ENCODE measurements around the gene TWNK. TPM values are rescaled to one million over a fixed set of nuclear protein-coding genes. Genes with fewer than 3 reads are reported as not detected.
A peak's percentile ranks its signal among the peaks of the same experiment; 100 is the strongest.

Gene TWNK
- total and polyA plus RNA-seq, 11 donors: 4.7 to 9.5 (median 5.8) TPM

- ATAC-seq (no peak), DNase-seq (peak in 1 of 5 donors; percentile 12)
- TF ChIP-seq POLR2A (IDR thresholded peaks at IDR 0.05): no peak
- no peak for TF ChIP-seq CTCF (IDR thresholded peaks at IDR 0.05)
- Histone ChIP-seq H3K36me3 (peaks cover 0 to 55% (median 39%) of the 10 kb centered on the region in 9 donors), H3K4me1 (no peaks in the 10 kb centered on the region), H3K9me3 (no peaks in the 10 kb centered on the region), H3K27me3 (no peaks in the 10 kb centered on the region), H3K27ac (no peak overlapping the region), H3K4me3 (no peak overlapping the region)
- intact Hi-C loops (cut with DNase I): no loop called here
- 86 to 89% (median 87%) methylated on average over 8 to 13 of the region's 13 CpGs for WGBS, 4 donors
These were observed 9.0 kb upstream of the TWNK start for GRCh38 chr10:100978121-100978900.

DNA sequence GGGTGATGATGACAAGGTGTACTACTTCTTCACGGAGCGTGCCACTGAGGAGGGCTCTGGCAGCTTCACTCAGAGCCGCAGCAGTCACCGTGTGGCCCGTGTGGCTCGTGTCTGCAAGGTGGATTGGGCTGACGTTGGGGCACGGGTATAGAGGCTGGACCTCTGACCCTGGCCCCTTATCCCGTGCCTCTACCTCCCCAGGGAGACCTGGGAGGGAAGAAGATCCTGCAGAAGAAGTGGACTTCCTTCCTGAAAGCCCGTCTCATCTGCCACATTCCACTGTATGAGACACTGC, 8.5 kb upstream of the TWNK start:
- TF ChIP-seq CTCF (IDR thresholded peaks at IDR 0.05): no peak
- no peak for TF ChIP-seq POLR2A (IDR thresholded peaks at IDR 0.05)
- no peak for ATAC-seq
- intact Hi-C loops (cut with DNase I): no loop called here
- H3K9me3 ChIP-seq: no peaks in the 10 kb centered on the region
- no peak overlapping the region for H3K27ac ChIP-seq
- H3K36me3 ChIP-seq: peaks cover 0 to 58% (median 44%) of the 10 kb centered on the region in 9 donors
- no peak overlapping the region for H3K4me3 ChIP-seq
- no peaks in the 10 kb centered on the region for H3K4me1 ChIP-seq
- DNase-seq: peak in 1 of 5 donors; percentile 12
- H3K27me3 ChIP-seq: no peaks in the 10 kb centered on the region
- 84 to 88% (median 86%) methylated on average over 1 to 10 of the region's 10 CpGs for whole genome bisulfite sequencing, 4 donors

GRCh38 chr10:100979791-100980272, 7.5 kb upstream of the TWNK start:
- intact Hi-C loops (cut with DNase I): no loop called here
- DNase-seq (peak in 1 of 5 donors; percentile 13), ATAC-seq (no peak)
- Histone ChIP-seq H3K27ac (no peak overlapping the region), H3K4me3 (no peak overlapping the region), H3K4me1 (no peaks in the 10 kb centered on the region), H3K36me3 (peaks cover 0 to 66% (median 44%) of the 10 kb centered on the region in 9 donors), H3K9me3 (no peaks in the 10 kb centered on the region), H3K27me3 (no peaks in the 10 kb centered on the region)
- 88 to 96% (median 93%) methylated on average over 9 to 16 of the region's 16 CpGs for WGBS, 4 donors
- TF ChIP-seq CTCF (IDR thresholded peaks at IDR 0.05): no peak
- no peak for TF ChIP-seq POLR2A (IDR thresholded peaks at IDR 0.05)

DNA sequence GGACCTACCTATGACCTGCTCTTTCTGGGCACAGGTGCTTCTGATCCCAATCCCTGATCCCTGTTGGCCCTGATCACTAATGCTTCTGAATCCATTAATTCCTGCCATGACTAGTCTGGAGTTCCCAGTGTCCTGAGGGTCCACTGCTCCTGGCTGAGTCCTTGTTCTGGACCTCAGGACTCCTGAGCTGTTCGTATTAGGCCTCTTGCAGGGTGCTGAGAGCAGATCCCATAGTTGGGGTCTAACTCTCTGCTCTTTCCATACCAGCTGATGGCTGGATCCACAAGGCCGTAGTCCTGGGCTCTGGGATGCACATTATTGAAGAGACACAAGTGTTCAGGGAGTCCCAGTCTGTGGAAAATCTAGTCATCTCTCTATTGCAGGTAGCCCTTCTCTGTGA, 7.0 kb upstream of the TWNK start:
- H3K27me3 ChIP-seq: no peaks in the 10 kb centered on the region
- ATAC-seq (no peak), DNase-seq (peak in 1 of 5 donors; percentile 3)
- WGBS, 4 donors: 90 to 97% (median 92%) methylated on average over 2 of the region's 2 CpGs
- H3K9me3 ChIP-seq: no peaks in the 10 kb centered on the region
- H3K4me1 ChIP-seq: peaks cover 0 to under 1% (median 0%) of the 10 kb centered on the region in 12 donors
- TF ChIP-seq CTCF (IDR thresholded peaks at IDR 0.05) (no peak), POLR2A (IDR thresholded peaks at IDR 0.05) (no peak)
- peaks cover 0 to 70% (median 44%) of the 10 kb centered on the region in 9 donors for H3K36me3 ChIP-seq
- intact Hi-C loops (cut with DNase I): no loop called here
- no peak overlapping the region for H3K27ac ChIP-seq
- H3K4me3 ChIP-seq: no peak overlapping the region

Measured in heart left ventricle (tissue), 16 donors.